Adrenal gland (tissue), 5 donors: ENCODE measurements around the gene C8A.

Experiments used
- POLR2A ChIP-seq, 2 donors: fragments of 450-650 bp; IDR thresholded peaks; one replicate each; pipeline ENCODE4 v1.6.1; 2017; ENCODE audit warnings: antibody characterized with exemption in 2 of 2, mild to moderate bottlenecking in 2 of 2, moderate library complexity in 1 of 2
- TF ChIP-seq, protein P1 (sequence below), 6 experiments: fragments of 450-650 bp in 4 of 6; fragments of 200-600 bp in 2 of 6; sonication (generic) in 1 of 6; IDR thresholded peaks; 1 replicate in 5 of 6; 2 replicates in 1 of 6; pipeline versions ENCODE4 v1.5.1 to v1.8.0; 2016 to 2021; ENCODE audit warnings: antibody characterized with exemption in 6 of 6, mild to moderate bottlenecking in 2 of 6, moderate library complexity in 1 of 6
- donor health status: DM: no; HTN: no; CAD: no.

DNA sequence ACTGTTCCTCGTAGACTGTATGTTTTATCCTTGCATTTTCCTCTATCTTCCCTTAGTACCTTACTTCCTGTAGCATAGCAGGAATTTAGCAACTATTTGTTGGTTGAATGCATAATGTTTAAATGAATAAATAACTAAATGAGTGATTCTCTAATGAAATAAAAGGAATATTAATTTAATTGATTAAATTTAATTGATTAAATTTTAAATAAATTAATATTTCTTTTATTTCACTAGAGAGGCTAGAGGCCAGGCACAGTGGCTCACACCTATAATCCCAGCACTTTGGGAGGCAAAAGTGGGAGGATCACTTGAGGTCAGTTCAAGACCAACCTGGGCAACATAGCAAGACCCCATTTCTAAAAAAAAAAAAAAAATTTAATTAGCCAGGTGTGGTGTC lies 85.4 kb downstream of the C8A start:
- TF ChIP-seq, protein P1, sequence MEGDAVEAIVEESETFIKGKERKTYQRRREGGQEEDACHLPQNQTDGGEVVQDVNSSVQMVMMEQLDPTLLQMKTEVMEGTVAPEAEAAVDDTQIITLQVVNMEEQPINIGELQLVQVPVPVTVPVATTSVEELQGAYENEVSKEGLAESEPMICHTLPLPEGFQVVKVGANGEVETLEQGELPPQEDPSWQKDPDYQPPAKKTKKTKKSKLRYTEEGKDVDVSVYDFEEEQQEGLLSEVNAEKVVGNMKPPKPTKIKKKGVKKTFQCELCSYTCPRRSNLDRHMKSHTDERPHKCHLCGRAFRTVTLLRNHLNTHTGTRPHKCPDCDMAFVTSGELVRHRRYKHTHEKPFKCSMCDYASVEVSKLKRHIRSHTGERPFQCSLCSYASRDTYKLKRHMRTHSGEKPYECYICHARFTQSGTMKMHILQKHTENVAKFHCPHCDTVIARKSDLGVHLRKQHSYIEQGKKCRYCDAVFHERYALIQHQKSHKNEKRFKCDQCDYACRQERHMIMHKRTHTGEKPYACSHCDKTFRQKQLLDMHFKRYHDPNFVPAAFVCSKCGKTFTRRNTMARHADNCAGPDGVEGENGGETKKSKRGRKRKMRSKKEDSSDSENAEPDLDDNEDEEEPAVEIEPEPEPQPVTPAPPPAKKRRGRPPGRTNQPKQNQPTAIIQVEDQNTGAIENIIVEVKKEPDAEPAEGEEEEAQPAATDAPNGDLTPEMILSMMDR (IDR thresholded peaks at IDR 0.05): no peak
- TF ChIP-seq POLR2A (IDR thresholded peaks at IDR 0.05): no peak
